SJSA1 (cell line): ENCODE results near the gene ING3. TPM values are rescaled to one million over a fixed set of nuclear protein-coding genes. Genes with fewer than 3 reads are reported as not detected.
A peak's percentile ranks its signal among the peaks of the same experiment; 100 is the strongest.
"Not testable (repeated sequence)": the region's sequence is repeated elsewhere in the genome, so short reads cannot be mapped to it uniquely, and the experiment has no call there.

Experiments used
- DNase-seq, 2 experiments: peaks; one replicate each; pipeline ENCODE4 v3.0.0-alpha.2; 2015 to 2020; ENCODE audit warnings: low spot score in 2 of 2, low read depth in 1 of 2
- H3K27ac ChIP-seq: fragments of 250-450 bp; sonication (Bioruptor Pico); 2 replicates; pipeline ENCODE4 v1.5.1; 2020; ENCODE audit warnings: mild to moderate bottlenecking, moderate library complexity
- H3K27me3 ChIP-seq: fragments of 250-450 bp; sonication (Bioruptor Pico); replicated peaks from 2 replicates; pipeline ENCODE4 v1.5.1; 2020; ENCODE audit warnings: mild to moderate bottlenecking, moderate library complexity
- H3K36me3 ChIP-seq: fragments of 250-450 bp; sonication (Bioruptor Pico); 2 replicates; pipeline ENCODE4 v1.5.1; 2020; ENCODE audit warnings: mild to moderate bottlenecking
- H3K4me1 ChIP-seq: fragments of 250-450 bp; sonication (Bioruptor Pico); replicated peaks from 2 replicates; pipeline ENCODE4 v1.6.1; 2021; ENCODE audit warnings: mild to moderate bottlenecking
- H3K4me3 ChIP-seq: fragments of 250-450 bp; sonication (Bioruptor Pico); 2 replicates; pipeline ENCODE4 v1.5.1; 2020; ENCODE audit warnings: mild to moderate bottlenecking
- H3K9me3 ChIP-seq: fragments of 250-450 bp; sonication (Bioruptor Pico); replicated peaks from 2 replicates; pipeline ENCODE4 v1.5.1; 2020; ENCODE audit warnings: mild to moderate bottlenecking
- total RNA-seq: library from RNA; depleted of rRNA; stranded (reverse); fragments of >200 nt; shearing (Covaris generic); gene quantifications from 2 replicates; pipeline ENCODE4 v1.2.3, GENCODE V29; 2014

ING3 gene
- total RNA-seq, 1 experiment from 2014 or later, result 31.2 TPM

- H3K4me1 ChIP-seq, result peaks cover 6% of the 10 kb centered on the region; the same call in 1 of the 2 replicates
- no peak overlapping the region for H3K4me3 ChIP-seq
- H3K36me3 ChIP-seq, result peaks cover 38% of the 10 kb centered on the region
- H3K9me3 ChIP-seq, result no peaks in the 10 kb centered on the region
- H3K27me3 ChIP-seq, result no peaks in the 10 kb centered on the region
- H3K27ac ChIP-seq, result no peak overlapping the region
- no peak for DNase-seq
Observed at GRCh38 chr7:120964088-120964487, 13.5 kb downstream of the ING3 start.

DNA sequence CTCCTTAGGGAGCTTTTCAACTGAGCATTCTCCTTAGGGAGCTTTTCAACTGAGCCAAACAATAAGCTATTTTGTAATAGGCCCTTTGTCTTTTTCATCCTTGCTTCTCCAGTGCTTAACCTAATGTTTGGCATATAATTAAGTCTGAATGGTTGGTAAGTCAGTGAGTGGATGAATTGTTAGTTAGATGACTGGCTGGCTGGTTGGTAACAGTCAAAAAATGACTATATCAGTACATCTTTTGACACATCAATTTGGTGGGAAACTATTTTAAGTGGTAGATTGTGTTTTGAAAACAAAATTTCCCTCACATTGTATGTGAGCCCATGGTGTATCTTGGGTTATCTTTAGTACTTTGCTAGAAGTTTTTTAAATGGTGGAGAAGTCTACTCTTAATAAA, 16.4 kb downstream of the ING3 start:
- Histone ChIP-seq H3K27ac (no peak overlapping the region), H3K27me3 (no peaks in the 10 kb centered on the region), H3K9me3 (no peaks in the 10 kb centered on the region), H3K4me3 (no peak overlapping the region), H3K4me1 (peaks cover under 1% of the 10 kb centered on the region; the same call in 1 of the 2 replicates), H3K36me3 (peaks cover 60% of the 10 kb centered on the region)
- no peak for DNase-seq

- Histone ChIP-seq H3K27me3 (no peaks in the 10 kb centered on the region), H3K4me3 (no peak overlapping the region), H3K9me3 (no peaks in the 10 kb centered on the region), H3K4me1 (no peaks in the 10 kb centered on the region), H3K27ac (no peak overlapping the region), H3K36me3 (peaks cover 55% of the 10 kb centered on the region)
- DNase-seq, result no peak
Observed at GRCh38 chr7:120973849-120974248, 23.3 kb downstream of the ING3 start.

DNA sequence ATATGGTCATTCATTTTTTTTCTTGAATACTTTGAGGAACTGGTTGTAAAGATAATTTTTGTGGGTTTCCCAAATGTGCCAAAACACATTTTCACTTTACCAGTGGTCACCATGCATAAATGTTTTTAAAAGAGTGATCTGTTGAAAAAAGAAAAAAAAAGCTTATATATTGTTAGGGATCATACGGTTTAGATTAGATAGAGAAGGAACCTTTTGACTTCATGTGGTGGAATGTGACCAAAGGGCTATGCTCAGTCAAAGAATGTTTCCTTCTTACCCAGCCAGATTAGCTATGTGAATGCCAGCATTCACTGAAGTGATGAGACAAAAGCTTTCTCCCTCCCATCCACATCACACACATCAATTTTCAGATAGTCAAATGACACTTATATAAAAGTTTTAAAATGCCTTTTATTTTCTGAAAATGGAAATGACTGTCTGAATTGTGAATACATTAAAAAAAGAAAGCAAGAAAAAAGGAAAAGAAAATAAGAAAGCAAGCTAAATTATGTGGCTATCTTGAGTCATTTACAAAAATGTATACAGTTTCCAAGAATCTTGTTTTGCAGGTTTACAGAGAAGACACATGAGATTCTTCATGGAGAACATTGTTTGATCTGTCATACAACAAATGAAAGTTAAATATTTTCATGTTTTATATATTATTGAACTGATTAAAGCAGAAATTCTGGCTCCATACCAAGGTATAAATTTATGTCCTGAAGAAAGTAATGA, 29.4 kb downstream of the ING3 start:
- DNase-seq, result no peak
- H3K4me3 ChIP-seq, result no peak overlapping the region
- no peaks in the 10 kb centered on the region for H3K9me3 ChIP-seq
- H3K36me3 ChIP-seq, result peaks cover 3% of the 10 kb centered on the region
- H3K27me3 ChIP-seq, result no peaks in the 10 kb centered on the region
- H3K4me1 ChIP-seq, result peaks cover 25% of the 10 kb centered on the region
- H3K27ac ChIP-seq, result no peak overlapping the region

GRCh38 chr7:120981117-120981516, 30.5 kb downstream of the ING3 start:
- H3K9me3 ChIP-seq, result no peaks in the 10 kb centered on the region
- H3K27me3 ChIP-seq, result no peaks in the 10 kb centered on the region
- no peak overlapping the region for H3K27ac ChIP-seq
- no peak overlapping the region for H3K4me3 ChIP-seq
- H3K4me1 ChIP-seq, result peaks cover 25% of the 10 kb centered on the region
- DNase-seq, result no peak
- no peaks in the 10 kb centered on the region; the same call in 1 of the 2 replicates for H3K36me3 ChIP-seq

DNA sequence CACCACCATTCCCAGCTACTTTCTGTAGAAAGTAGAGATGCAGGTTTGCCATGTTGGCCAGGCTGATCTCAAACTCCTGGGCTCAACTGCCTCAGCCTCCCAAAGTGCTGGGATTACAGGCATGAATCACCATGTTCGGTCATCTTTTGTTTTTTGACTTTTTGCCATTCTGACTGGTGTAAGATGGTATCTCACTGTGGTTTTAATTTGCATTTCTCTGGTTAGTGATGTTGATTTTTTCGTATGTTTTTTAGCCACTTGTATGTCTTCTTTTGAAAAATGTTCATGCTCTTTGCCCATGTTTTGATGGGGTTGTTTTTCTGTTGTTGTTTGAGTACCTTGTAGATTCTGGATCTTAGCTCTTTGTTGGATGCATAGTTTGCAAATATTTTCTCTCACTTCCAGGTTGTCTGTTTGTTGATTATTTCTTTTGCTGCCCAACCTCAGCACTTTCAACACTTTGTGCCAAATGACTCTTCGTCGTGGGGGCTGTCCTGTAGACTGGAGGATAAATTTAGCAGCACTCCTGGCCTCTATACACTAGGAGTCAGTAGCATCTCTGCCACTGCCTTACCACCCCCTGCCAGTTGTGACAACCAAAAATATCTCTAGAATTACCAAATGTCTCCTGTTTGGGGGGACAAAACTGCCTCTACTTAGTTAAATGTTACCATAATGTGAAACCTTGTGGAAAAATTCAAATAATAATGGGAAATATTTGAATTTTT, 31.5 kb downstream of the ING3 start:
- peaks cover 25% of the 10 kb centered on the region for H3K4me1 ChIP-seq
- H3K27me3 ChIP-seq, result no peaks in the 10 kb centered on the region
- no peaks in the 10 kb centered on the region for H3K9me3 ChIP-seq
- no peak overlapping the region for H3K4me3 ChIP-seq
- no peaks in the 10 kb centered on the region; the same call in 1 of the 2 replicates for H3K36me3 ChIP-seq
- no peak overlapping the region for H3K27ac ChIP-seq
- DNase-seq, result peak in 1 of 2 experiments; percentile 63

GRCh38 chr7:120983592-120983991, 33.0 kb downstream of the ING3 start:
- not testable (repeated sequence) for DNase-seq, H3K36me3 ChIP-seq, H3K27ac ChIP-seq, H3K9me3 ChIP-seq, H3K27me3 ChIP-seq, H3K4me3 ChIP-seq
- H3K4me1 ChIP-seq, result peaks cover 34% of the 10 kb centered on the region

DNA sequence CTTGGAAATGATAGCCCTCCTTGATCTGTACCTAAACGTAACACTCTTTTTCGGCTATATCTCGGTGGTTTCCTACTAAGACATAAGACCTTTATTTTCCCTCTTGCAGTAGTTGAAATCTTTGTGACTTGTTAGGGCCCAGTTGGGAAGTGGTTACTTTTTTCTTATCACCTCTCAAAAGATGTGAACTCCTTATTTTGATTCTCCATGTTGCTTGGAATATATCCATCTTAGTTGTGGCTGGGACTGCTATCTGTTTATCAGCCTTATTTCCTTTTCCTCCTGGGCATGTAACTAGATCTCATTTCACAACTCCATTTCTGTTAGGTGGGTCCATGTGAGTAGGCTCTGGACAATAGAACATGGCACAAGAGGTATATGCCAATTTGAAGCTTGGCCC, 33.8 kb downstream of the ING3 start:
- DNase-seq, result no peak

GRCh38 chr7:120985130-120985758, 34.7 kb downstream of the ING3 start:
- no peak overlapping the region for H3K27ac ChIP-seq
- no peak for DNase-seq
- H3K4me3 ChIP-seq, result no peak overlapping the region
- peaks cover 28% of the 10 kb centered on the region for H3K4me1 ChIP-seq
- H3K27me3 ChIP-seq, result no peaks in the 10 kb centered on the region
- H3K36me3 ChIP-seq, result no peaks in the 10 kb centered on the region
- no peaks in the 10 kb centered on the region for H3K9me3 ChIP-seq

More for the DNA sequence above, 33.8 kb downstream of the ING3 start:
- no peaks in the 10 kb centered on the region for H3K9me3 ChIP-seq
- H3K27me3 ChIP-seq, result no peaks in the 10 kb centered on the region
- peaks cover 34% of the 10 kb centered on the region for H3K4me1 ChIP-seq
- no peaks in the 10 kb centered on the region for H3K36me3 ChIP-seq
- no peak overlapping the region for H3K4me3 ChIP-seq
- no peak overlapping the region for H3K27ac ChIP-seq

GRCh38 chr7:120985839-120986238, 35.3 kb downstream of the ING3 start:
- H3K9me3 ChIP-seq, result no peaks in the 10 kb centered on the region
- no peak for DNase-seq
- H3K4me3 ChIP-seq, result no peak overlapping the region

GRCh38 chr7:120986650-120987049, 36.1 kb downstream of the ING3 start:
- Histone ChIP-seq H3K27me3 (no peaks in the 10 kb centered on the region), H3K9me3 (no peaks in the 10 kb centered on the region), H3K27ac (no peak overlapping the region), H3K4me1 (peaks cover 22% of the 10 kb centered on the region), H3K4me3 (no peak overlapping the region), H3K36me3 (no peaks in the 10 kb centered on the region)
- DNase-seq, result no peak

More at GRCh38 chr7:120985839-120986238, 35.3 kb downstream of the ING3 start:
- no peaks in the 10 kb centered on the region for H3K27me3 ChIP-seq
- H3K36me3 ChIP-seq, result no peaks in the 10 kb centered on the region
- H3K27ac ChIP-seq, result no peak overlapping the region
- peaks cover 23% of the 10 kb centered on the region for H3K4me1 ChIP-seq

DNA sequence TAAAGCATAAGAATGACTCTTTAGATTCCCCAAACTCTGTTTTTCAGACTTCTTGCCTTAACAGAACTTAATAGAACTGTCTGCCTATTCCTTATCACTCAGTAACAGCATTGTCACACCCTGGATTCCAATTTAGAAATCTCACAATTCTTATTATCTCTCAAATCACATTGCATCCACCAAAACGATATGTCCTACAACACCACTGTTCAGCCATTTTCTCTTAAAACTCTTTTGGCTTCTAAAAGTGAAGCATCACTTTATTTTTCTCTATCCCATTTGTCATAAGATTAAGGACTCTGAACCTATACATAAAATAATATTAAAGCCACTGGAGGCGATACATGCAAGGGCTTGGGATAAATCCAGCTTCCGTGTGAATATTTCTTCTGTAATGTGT, 36.7 kb downstream of the ING3 start:
- no peaks in the 10 kb centered on the region for H3K27me3 ChIP-seq
- H3K27ac ChIP-seq, result no peak overlapping the region

DNA sequence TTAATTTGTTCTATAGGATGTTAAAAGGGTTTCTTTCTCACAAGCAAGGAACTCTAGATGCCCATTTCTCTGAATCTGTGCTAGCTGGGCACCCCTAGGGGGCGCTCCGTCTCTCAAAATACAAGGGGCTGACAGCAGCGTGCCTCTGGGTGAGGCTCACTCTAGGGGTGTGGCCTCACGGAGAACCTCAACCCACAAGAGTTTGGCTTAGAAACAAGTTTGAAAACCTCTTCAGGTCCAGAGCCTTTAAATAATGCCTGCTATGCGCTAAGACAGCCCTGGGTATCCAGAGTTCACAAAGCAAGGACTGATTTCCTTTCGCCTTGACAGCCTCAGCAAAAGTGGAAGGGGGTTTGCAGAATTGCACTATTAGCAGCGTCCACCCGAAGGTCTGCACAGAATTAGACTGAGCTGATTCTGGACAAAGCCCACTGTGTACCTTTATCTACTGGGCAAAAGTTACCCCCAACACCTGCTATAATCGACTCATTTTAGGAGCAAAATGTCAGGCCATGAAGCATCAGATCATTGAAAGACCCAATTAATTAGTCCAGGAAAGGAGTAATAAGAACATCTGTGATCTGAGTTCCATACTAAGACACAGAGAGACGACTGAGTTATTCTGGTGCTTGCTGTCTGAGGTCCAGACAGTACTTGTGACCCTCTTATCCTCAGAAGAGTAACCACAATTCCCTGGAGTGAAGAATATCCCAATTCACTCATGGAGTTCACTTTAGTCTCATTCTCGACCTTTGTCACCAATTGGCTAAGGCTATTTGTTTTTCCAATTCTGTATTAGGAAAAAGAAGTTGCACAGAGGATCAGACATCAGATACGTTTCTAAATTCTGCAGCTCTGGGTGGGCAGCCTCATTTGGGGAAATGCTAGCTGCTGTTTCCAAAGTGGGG, 37.4 kb downstream of the ING3 start:
- no peaks in the 10 kb centered on the region; the same call in 1 of the 2 replicates for H3K36me3 ChIP-seq
- peak overlapping the region; percentile 90; the same call in 1 of the 2 replicates for H3K27ac ChIP-seq
- H3K9me3 ChIP-seq, result no peaks in the 10 kb centered on the region
- no peaks in the 10 kb centered on the region for H3K27me3 ChIP-seq
- H3K4me1 ChIP-seq, result peaks cover 18% of the 10 kb centered on the region
- peak overlapping the region; percentile 43 for H3K4me3 ChIP-seq
- peak; percentile 85 to 91 for DNase-seq

More for the DNA sequence above, 36.7 kb downstream of the ING3 start:
- H3K4me3 ChIP-seq, result no peak overlapping the region
- H3K4me1 ChIP-seq, result peaks cover 18% of the 10 kb centered on the region
- H3K36me3 ChIP-seq, result no peaks in the 10 kb centered on the region; the same call in 1 of the 2 replicates
- no peaks in the 10 kb centered on the region for H3K9me3 ChIP-seq
- no peak for DNase-seq
